IPS-15b (cell line): Measurements from ENCODE around the gene NOPCHAP1.
"Not testable (repeated sequence)": the region's sequence is repeated elsewhere in the genome, so short reads cannot be mapped to it uniquely, and the experiment has no call there.

Experiments used
- H3K27me3 ChIP-seq: one replicate; pipeline ENCODE4 v1.6.1; 2013; ENCODE audit warnings: low read length; ENCODE audit not compliant: control insufficient read depth, insufficient read depth
- H3K36me3 ChIP-seq: one replicate; pipeline ENCODE4 v1.6.1; 2013; ENCODE audit warnings: low read length; ENCODE audit not compliant: control insufficient read depth, insufficient read depth
- H3K4me1 ChIP-seq: one replicate; pipeline ENCODE4 v1.6.1; 2013; ENCODE audit warnings: mild to moderate bottlenecking, low read length; ENCODE audit not compliant: control insufficient read depth, insufficient read depth
- H3K4me3 ChIP-seq: one replicate; pipeline ENCODE4 v1.5.1; 2013; ENCODE audit warnings: low read depth, low read length
- H3K9ac ChIP-seq: one replicate; pipeline ENCODE4 v1.6.1; 2013; ENCODE audit warnings: low read depth, mild to moderate bottlenecking, low read length
- H3K9me3 ChIP-seq: one replicate; pipeline ENCODE4 v1.6.1; 2013; ENCODE audit warnings: mild to moderate bottlenecking, low read length; ENCODE audit not compliant: control insufficient read depth, insufficient read depth

Gene NOPCHAP1

DNA sequence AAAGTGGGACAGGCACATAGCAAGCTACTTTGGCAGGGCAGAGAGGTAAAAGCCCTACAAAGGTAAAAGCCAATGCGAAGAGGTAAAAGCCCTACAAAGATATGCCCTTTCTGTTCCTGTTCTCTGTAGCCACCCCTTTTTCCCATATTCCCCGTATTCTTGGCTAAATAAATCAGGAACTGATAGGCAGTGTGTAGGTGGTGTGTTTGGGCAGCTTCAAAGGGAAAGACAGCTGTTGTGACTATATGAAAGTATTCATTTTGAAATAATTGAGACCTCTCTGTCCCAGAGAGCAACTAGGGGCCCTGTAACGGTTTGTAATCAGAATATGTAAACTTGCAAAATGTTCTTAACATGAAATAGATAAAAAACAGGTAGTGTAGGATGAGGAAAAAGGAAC, 16.8 kb upstream of the NOPCHAP1 start:
- Histone ChIP-seq H3K36me3 (no peaks in the 10 kb centered on the region), H3K4me3 (no peak overlapping the region), H3K4me1 (no peaks in the 10 kb centered on the region), H3K9me3 (no peaks in the 10 kb centered on the region), H3K9ac (no peak overlapping the region), H3K27me3 (no peaks in the 10 kb centered on the region)

DNA sequence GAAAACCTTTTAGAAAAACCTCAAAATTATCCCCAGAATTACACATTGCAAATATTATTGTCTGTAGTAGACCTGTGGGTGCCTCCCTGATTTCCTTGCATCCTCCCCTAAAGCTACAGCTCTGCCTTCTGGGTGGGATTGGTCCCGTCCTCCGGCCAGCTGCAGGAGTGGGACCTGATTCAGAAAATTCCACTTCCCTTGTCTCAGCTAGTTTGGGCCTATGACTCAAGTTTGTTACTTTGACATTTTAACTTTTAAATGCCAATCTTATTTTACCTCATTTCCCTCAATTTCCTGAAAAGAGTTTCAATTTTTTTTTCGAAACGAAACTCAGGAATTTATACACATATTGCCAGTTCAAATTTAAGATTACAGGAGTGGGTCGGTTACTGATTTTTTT, 14.8 kb upstream of the NOPCHAP1 start:
- Histone ChIP-seq H3K9ac (no peak overlapping the region), H3K4me3 (no peak overlapping the region), H3K36me3 (no peaks in the 10 kb centered on the region), H3K27me3 (no peaks in the 10 kb centered on the region), H3K9me3 (no peaks in the 10 kb centered on the region), H3K4me1 (no peaks in the 10 kb centered on the region)

DNA sequence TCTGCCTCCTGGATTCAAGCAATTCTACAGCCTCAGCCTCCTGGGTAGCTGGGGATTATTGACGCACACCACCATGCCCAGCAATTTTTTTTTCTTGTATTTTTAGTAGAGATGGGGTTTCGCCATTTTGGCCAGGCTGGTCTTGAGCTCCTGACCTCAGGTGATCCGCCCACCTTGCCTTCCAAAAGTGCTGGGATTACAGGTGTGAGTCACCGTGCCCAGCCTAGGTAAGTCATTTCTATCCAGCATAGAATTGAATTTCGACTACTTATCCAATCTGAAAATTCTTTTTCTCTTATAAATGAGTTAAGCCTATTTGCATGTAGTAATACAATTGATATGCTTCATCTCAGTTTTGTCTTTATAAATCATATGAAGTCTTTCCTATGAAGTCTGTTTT, 12.9 kb upstream of the NOPCHAP1 start:
- no peak overlapping the region for H3K4me3 ChIP-seq
- no peak overlapping the region for H3K9ac ChIP-seq
- H3K36me3 ChIP-seq = no peaks in the 10 kb centered on the region
- no peaks in the 10 kb centered on the region for H3K9me3 ChIP-seq
- H3K4me1 ChIP-seq = no peaks in the 10 kb centered on the region
- H3K27me3 ChIP-seq = no peaks in the 10 kb centered on the region

DNA sequence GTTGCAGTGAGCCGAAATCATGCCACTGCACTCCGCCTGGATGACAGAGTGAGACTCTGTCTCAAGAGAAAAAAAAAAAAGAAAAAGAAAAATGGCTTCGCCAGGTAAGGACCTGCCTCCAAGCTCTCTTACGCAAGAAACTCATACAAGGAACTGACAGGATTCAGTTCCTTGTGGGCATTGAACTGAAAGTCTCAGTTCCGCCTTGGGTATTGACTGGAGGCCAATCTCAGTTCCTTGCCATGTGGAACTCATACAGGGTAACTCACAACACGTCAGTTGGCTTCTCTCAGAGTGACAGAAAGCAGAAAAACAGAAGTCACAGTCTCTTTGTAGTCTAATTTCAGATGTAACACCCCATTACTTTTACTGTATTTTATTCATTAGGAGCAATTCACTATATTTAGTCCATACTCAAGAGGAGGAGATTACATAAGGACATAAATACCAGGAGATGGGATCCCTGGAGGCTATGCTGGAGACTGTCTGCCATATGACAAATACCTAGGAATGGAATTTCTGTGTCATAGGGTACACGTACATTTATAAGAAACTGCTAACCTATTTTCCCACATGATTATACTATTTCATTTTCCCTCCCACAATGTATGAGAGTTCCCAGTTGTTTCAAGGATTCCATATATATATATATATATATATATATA, 11.4 kb upstream of the NOPCHAP1 start:
- Histone ChIP-seq H3K27me3 (no peaks in the 10 kb centered on the region), H3K9ac (no peak overlapping the region), H3K4me1 (no peaks in the 10 kb centered on the region), H3K9me3 (no peaks in the 10 kb centered on the region), H3K4me3 (no peak overlapping the region), H3K36me3 (no peaks in the 10 kb centered on the region)

DNA sequence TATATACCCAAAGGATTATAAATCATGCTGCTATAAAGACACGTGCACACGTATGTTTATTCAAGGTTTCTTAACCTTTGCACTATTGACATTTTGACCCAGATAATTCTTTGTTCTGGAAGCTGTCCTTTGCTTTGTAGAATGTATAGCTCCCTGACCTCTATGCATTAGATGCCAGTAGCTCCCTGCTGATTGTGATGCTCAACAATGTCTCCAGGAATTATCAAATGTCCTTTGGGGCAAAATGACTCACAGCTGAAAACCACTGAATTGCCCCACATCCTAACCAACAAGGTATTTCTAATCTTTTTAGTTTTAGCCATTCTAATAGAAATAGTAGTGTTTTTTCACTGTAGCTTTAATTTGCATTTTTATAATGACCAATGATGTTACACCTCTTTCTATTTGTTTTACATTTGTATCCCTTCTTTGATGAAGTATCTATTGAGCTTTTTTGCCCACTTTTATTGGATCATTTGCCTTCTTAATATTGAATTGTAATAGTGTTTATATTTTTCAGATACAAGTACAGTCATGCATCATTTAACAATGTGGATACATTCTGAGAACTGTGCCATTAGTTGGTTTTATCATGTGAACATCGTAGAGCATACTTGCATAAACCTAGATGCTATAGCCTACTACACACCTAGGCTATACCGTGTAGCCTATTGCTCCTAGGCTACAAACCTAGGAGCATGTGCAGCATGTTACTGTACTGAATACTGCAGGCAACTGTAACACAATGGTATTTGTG, 10.4 kb upstream of the NOPCHAP1 start:
- Histone ChIP-seq H3K27me3 (no peaks in the 10 kb centered on the region), H3K9ac (no peak overlapping the region), H3K9me3 (no peaks in the 10 kb centered on the region)

DNA sequence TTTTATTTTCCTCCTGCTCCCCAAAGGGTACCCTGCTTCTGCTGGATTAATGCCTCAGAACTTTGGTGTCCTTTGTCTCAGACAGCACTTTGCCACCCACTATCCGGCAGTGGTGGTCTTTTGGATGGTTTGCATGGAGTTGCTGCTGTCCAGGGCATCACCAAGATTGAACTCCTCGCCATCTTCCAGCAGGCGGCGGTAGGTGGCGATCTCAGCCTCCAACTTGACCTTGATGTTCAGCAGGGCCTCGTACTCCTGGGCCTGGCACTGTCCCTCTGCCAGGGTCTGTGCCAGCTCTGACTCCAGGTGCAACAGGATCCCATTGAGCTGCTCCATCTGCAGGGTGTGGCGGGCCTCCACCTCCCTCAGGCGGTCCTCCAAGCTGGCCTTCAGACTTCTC, 9.4 kb upstream of the NOPCHAP1 start:
- Histone ChIP-seq H3K36me3 (no peaks in the 10 kb centered on the region), H3K27me3 (no peaks in the 10 kb centered on the region), H3K4me1 (no peaks in the 10 kb centered on the region), H3K9ac (no peak overlapping the region), H3K9me3 (no peaks in the 10 kb centered on the region), H3K4me3 (no peak overlapping the region)

More for the DNA sequence above, 10.4 kb upstream of the NOPCHAP1 start:
- Histone ChIP-seq H3K4me1 (no peaks in the 10 kb centered on the region), H3K36me3 (no peaks in the 10 kb centered on the region), H3K4me3 (no peak overlapping the region)

DNA sequence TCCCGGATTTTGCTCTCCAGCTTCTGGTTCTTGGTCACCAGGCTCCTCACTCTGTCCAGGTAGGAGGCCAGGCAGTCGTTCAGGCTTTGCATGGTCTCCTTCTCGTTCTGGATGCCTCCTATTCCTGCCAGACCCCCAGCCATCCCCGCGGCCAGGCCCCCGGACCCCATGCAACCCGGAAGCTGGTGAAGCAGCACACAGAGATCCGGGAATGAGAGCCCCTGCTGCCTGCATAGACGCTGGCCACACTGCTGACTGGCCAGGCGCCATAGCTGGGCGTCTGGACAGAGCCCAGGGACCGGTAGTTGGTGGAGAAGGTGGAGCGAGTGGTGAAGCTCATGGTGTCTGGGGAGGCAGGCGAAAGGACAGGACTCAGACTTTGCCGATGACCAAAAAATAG, 8.4 kb upstream of the NOPCHAP1 start:
- not testable (repeated sequence) for H3K36me3 ChIP-seq, H3K4me3 ChIP-seq

DNA sequence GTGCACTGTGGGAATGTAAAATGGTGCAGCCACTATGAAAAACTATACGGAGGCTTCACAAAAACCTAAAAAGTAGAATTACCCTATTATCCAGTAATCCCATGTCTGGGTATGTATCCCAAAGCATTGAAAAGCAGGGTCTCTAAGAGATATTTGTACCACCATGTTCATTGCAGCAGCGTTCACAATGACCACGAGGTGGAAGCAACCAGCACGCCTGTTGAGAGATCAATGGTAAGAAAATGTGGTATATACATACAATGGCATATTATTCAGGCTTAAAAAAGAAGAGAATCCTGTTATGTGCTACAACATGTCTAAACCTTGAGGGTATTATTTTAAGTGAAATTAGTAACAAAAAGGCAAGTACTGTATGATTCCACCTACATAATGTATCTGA, 910 bp upstream of the NOPCHAP1 start:
- H3K4me1 ChIP-seq = peaks cover 3% of the 10 kb centered on the region
- H3K27me3 ChIP-seq = no peaks in the 10 kb centered on the region
- no peak overlapping the region for H3K9ac ChIP-seq
- no peaks in the 10 kb centered on the region for H3K9me3 ChIP-seq
- no peaks in the 10 kb centered on the region for H3K36me3 ChIP-seq
- H3K4me3 ChIP-seq = no peak overlapping the region

More for the DNA sequence above, 8.4 kb upstream of the NOPCHAP1 start:
- H3K27me3 ChIP-seq, H3K4me1 ChIP-seq, H3K9ac ChIP-seq, H3K9me3 ChIP-seq: not testable (repeated sequence)

DNA sequence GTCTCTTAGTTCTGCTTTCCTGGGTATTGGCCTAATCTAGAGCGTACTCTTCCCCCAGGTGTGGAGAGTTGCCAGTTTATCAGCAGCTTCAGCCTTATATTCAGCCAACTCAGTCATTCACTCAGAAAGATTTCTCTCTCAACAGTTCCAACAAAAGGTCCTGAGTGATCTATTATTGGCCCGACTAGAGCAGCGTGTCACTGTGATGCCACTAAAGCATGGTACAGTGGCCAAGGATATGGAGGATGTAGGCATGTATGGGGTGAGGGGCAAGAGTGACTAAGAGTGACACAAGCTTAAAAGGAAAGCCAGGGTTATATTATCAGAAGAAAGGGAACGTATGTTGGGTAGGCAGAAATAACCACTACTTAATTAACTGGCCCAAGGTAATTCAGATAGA, 4.8 kb downstream of the NOPCHAP1 start:
- Histone ChIP-seq H3K4me3 (no peak overlapping the region), H3K36me3 (peaks cover 11% of the 10 kb centered on the region), H3K9me3 (no peaks in the 10 kb centered on the region), H3K9ac (no peak overlapping the region), H3K27me3 (no peaks in the 10 kb centered on the region), H3K4me1 (peaks cover 3% of the 10 kb centered on the region)

DNA sequence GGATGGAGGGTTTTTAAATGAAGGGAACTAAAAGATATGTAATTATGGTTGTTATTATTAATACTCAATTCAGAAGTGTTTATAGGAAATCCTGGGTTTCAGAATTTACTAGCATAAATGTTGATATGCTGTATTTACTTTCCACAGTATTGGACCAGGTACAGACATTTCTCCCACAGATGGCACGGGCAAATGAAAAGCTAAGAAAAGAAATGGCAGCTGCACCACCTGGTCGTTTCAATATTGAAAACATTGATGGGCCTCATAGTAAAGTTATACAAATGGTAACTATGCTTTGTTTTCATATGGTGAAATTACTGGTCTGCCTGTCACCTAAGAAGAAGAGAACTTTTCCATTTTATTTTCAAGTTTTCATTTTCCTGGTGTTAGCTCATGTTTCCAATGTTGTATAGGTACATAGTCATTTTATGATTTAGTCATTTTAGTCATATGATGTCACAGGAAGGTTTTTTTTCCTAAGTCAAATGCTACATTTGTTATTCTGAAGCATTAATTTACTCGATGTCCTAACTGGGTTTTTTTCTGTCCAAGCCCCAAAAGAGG, 5.5 kb downstream of the NOPCHAP1 start:
- peaks cover 13% of the 10 kb centered on the region for H3K36me3 ChIP-seq
- no peak overlapping the region for H3K4me3 ChIP-seq
- no peak overlapping the region for H3K9ac ChIP-seq
- H3K4me1 ChIP-seq = peaks cover 3% of the 10 kb centered on the region
- no peaks in the 10 kb centered on the region for H3K27me3 ChIP-seq
- no peaks in the 10 kb centered on the region for H3K9me3 ChIP-seq

DNA sequence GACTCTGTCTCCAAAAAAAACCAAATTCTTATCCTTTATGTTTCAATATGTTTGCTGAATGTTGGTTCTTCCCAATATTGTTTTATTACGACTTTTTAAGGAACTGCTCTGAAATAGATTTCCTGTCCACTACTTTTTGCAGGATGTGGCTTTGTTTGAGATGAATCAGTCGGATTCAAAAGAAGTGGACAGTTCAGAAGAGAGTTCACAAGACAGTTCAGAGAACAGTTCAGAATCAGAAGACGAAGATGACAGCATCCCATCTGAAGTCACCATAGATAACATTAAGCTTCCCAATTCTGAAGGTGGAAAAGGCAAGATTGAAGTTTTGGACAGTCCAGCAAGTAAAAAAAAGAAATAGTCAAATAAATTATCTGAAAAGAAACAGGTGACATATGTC, 8.2 kb downstream of the NOPCHAP1 start:
- peaks cover 18% of the 10 kb centered on the region for H3K36me3 ChIP-seq
- H3K27me3 ChIP-seq = no peaks in the 10 kb centered on the region
- H3K4me1 ChIP-seq = no peaks in the 10 kb centered on the region
- no peaks in the 10 kb centered on the region for H3K9me3 ChIP-seq
- H3K4me3 ChIP-seq = no peak overlapping the region
- no peak overlapping the region for H3K9ac ChIP-seq

DNA sequence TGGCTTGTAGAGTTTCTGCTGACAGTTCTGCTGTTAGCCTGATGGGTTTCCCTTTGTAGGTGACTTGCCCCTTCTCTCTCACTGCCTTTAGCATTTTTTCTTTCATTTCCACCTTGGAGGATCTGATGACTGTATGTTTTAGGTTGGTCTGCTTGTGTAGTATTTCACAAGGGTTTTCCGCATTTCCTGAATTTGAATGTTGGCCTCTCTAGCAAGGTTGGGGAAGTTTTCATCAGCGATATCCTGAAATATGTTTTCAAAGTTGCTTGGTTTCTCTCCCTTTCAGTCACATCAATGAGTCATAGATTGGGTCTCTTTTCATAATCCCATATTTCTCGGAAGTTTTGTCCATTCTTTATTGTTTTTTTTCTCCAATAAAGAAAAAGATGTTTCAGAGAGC, 11.4 kb downstream of the NOPCHAP1 start:
- Histone ChIP-seq H3K36me3 (peaks cover 20% of the 10 kb centered on the region), H3K4me1 (no peaks in the 10 kb centered on the region), H3K27me3 (no peaks in the 10 kb centered on the region), H3K4me3 (no peak overlapping the region), H3K9me3 (no peaks in the 10 kb centered on the region), H3K9ac (no peak overlapping the region)
